ENCODE data around the gene NUMBL.

The NUMBL gene

DNA sequence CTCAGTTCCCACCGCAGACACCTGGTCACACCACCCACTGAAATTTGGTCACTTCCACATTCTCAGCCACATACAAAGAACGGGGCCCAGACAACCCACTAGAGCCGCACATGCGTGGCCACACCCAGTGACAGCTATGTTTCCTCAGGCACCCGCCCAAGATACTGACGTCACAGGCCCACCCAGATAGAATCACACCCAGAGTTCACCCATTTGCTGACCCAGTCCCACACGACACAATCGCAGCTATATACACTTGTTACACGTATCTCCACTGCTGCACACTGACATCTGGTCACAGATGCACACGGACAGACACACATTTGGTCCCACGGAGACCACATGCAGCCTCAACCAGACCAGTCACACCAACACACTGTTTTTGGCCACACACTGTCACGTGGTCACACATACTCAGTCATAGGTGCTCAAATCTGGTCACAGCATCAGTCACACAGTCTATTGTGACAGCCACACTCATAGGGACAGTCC, 2.9 kb downstream of the NUMBL start:
- ATAC-seq = peak; percentile 68

GRCh38 chr19:40686882-40687524, 3.4 kb downstream of the NUMBL start:
- Mint-ChIP-seq H3K27ac (no peak overlapping the region), H3K36me3 (peaks cover 34% of the 10 kb centered on the region), H3K4me1 (peaks cover 10% of the 10 kb centered on the region), H3K9me3 (no peaks in the 10 kb centered on the region), H3K27me3 (no peaks in the 10 kb centered on the region), H3K4me3 (no peak overlapping the region)
- no peak for ATAC-seq

More for the DNA sequence above, 2.9 kb downstream of the NUMBL start:
- H3K4me1 Mint-ChIP-seq = peaks cover 10% of the 10 kb centered on the region
- H3K27me3 Mint-ChIP-seq = no peaks in the 10 kb centered on the region
- no peak overlapping the region for H3K4me3 Mint-ChIP-seq
- no peaks in the 10 kb centered on the region for H3K9me3 Mint-ChIP-seq
- H3K36me3 Mint-ChIP-seq = peaks cover 31% of the 10 kb centered on the region
- no peak overlapping the region for H3K27ac Mint-ChIP-seq

- ATAC-seq = no peak
- no peaks in the 10 kb centered on the region for H3K27me3 Mint-ChIP-seq
- H3K4me1 Mint-ChIP-seq = no peaks in the 10 kb centered on the region
- no peaks in the 10 kb centered on the region for H3K9me3 Mint-ChIP-seq
- no peak overlapping the region for H3K27ac Mint-ChIP-seq
- peaks cover 42% of the 10 kb centered on the region for H3K36me3 Mint-ChIP-seq
- no peak overlapping the region for H3K4me3 Mint-ChIP-seq
These were observed 4.9 kb downstream of the NUMBL start for GRCh38 chr19:40685563-40685962.

GRCh38 chr19:40685016-40685526, 5.4 kb downstream of the NUMBL start:
- no peaks in the 10 kb centered on the region for H3K9me3 Mint-ChIP-seq
- ATAC-seq = no peak
- no peaks in the 10 kb centered on the region for H3K4me1 Mint-ChIP-seq
- H3K27me3 Mint-ChIP-seq = no peaks in the 10 kb centered on the region
- H3K27ac Mint-ChIP-seq = no peak overlapping the region
- no peak overlapping the region for H3K4me3 Mint-ChIP-seq
- H3K36me3 Mint-ChIP-seq = peaks cover 47% of the 10 kb centered on the region

DNA sequence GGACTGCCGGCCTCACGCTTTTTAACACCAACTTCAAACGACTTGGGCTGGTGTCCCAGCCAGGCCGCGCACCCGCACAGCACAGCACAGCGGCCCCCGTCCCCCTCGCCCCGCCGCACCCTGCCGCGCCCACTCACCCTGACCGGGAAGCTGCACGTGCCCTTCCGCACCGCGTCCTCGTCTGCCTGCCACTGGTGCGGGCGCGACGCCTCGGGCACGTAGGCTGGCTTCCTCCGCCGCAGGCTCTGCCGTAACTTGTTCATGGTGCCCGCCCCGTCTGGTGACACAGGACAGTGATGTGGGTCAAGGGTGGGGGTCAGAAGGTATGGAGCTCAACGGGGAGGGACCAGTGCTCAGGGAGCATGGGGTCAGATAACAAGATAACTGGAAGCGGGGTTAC, 6.2 kb downstream of the NUMBL start:
- H3K4me1 Mint-ChIP-seq = no peaks in the 10 kb centered on the region
- no peak for ATAC-seq
- no peaks in the 10 kb centered on the region for H3K27me3 Mint-ChIP-seq
- no peak overlapping the region for H3K27ac Mint-ChIP-seq
- no peaks in the 10 kb centered on the region for H3K9me3 Mint-ChIP-seq
- peaks cover 54% of the 10 kb centered on the region for H3K36me3 Mint-ChIP-seq
- no peak overlapping the region for H3K4me3 Mint-ChIP-seq

DNA sequence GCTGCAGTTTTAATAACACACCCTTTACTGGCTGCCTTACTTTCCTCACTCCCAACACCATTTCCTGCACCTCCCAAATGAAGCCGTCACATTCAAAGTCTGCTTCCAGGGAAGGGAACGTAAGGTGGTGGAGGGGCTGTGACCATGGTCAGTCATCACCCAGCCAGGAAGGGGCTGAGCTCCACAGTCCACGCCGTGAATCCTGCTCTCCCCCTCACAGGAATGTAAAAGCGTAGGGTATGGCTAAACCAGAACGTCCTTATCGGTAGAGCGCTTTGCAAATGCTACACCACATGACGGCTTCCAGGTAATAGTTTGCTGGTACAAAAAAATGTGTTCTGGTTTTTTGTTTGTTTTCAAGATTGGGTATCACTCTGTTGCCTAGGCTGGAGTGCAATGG, 7.0 kb downstream of the NUMBL start:
- H3K36me3 Mint-ChIP-seq = peaks cover 57% of the 10 kb centered on the region
- H3K4me1 Mint-ChIP-seq = no peaks in the 10 kb centered on the region
- ATAC-seq = no peak
- no peak overlapping the region for H3K27ac Mint-ChIP-seq
- H3K9me3 Mint-ChIP-seq = no peaks in the 10 kb centered on the region
- no peaks in the 10 kb centered on the region for H3K27me3 Mint-ChIP-seq
- no peak overlapping the region for H3K4me3 Mint-ChIP-seq

DNA sequence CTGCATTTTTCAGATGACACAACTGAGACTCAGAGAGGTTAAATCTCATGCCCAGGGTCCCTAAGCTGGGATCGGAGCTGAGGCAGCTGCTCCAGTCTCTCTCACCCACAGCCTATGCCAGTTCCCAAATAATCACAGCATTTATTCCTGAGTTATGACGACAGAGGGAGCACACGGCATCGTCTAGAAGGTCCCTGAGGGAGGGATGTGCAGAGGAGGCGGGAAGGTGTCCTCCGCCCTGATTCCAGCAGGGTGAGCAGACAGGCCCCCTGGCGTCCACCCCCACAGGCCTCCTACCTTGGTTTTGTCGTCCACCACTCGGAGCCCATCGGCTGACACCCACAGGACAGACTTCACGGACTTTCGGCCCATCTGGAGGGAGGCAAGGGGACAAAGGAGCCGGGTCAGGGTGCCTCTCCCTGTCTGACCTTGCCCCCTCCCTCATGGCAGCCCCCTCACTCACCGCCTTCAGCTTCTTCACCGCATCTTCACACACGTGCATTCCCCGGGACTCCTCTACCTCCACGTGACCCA, 8.0 kb downstream of the NUMBL start:
- Mint-ChIP-seq H3K36me3 (peaks cover 67% of the 10 kb centered on the region), H3K4me3 (no peak overlapping the region), H3K9me3 (no peaks in the 10 kb centered on the region), H3K4me1 (no peaks in the 10 kb centered on the region), H3K27ac (no peak overlapping the region), H3K27me3 (no peaks in the 10 kb centered on the region)
- ATAC-seq = no peak

DNA sequence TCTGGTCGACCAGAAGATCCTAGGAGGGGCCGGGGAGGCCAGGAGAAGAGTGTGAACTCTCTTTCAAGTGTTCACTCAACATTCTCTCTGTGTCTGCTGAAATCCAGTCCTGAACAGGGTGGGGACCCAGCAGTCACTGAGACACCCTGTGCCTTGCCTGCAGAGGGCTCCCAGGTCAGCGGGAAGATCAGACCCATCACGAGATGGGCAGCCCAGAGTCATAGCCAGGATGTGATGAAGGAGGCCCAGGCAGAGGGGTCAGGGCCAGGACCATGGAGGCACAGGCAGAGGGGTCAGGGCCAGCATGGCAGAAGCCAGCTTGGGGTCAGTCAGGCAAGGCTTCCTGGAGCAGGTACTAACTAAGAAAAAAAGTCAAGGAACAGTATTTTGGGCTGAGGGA, 9.4 kb downstream of the NUMBL start:
- no peaks in the 10 kb centered on the region for H3K27me3 Mint-ChIP-seq
- H3K9me3 Mint-ChIP-seq = no peaks in the 10 kb centered on the region
- H3K4me3 Mint-ChIP-seq = no peak overlapping the region
- no peak overlapping the region for H3K27ac Mint-ChIP-seq
- H3K4me1 Mint-ChIP-seq = no peaks in the 10 kb centered on the region
- no peak for ATAC-seq
- H3K36me3 Mint-ChIP-seq = peaks cover 67% of the 10 kb centered on the region

DNA sequence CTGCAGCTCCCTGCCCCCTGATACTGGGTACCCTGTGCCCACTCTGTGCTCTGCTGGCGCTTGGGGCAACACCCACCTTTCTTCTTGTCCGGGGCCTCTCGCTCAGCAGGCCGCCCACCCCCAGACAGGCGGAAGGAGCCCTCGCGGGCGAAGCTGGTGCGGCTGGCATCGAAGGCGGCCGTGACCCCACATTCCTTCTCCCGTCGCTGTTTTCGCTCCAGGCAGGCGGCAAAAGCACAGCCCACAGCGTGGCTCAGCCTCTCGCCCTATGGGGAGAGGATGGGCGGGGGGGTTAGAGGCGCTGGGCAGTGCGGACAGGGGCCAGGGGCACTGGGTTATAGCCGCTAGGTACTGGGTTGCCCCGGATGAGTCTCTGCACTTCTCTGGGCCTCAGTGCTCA, 13.3 kb downstream of the NUMBL start:
- no peak overlapping the region for H3K27ac Mint-ChIP-seq
- no peaks in the 10 kb centered on the region for H3K27me3 Mint-ChIP-seq
- no peaks in the 10 kb centered on the region for H3K4me1 Mint-ChIP-seq
- no peak overlapping the region for H3K4me3 Mint-ChIP-seq
- ATAC-seq = no peak
- H3K36me3 Mint-ChIP-seq = peaks cover 39% of the 10 kb centered on the region
- no peaks in the 10 kb centered on the region for H3K9me3 Mint-ChIP-seq

DNA sequence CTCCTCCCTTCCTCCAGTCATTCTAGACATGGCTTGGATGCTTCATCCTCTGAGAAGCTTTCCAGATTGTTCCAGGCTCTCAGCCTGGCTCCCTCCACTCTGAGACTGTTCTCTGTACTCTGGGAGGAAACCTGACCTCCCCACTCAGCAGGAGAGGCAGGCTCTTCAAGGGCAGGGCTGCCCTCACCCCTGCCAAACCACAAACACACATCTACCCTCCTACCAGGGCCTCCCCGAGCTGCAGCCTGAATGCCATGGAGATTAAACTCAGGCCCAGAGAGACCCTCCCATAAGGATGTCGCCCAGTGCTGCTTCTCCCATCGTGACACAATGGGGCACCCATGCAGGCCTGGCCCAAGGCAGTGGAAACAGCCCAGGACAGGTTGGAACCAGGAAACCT, 16.2 kb downstream of the NUMBL start:
- Mint-ChIP-seq H3K27me3 (no peaks in the 10 kb centered on the region), H3K4me1 (peaks cover 4% of the 10 kb centered on the region), H3K27ac (no peak overlapping the region), H3K9me3 (no peaks in the 10 kb centered on the region), H3K4me3 (no peak overlapping the region), H3K36me3 (peaks cover 38% of the 10 kb centered on the region)
- ATAC-seq = no peak

- H3K4me3 Mint-ChIP-seq = no peak overlapping the region
- no peak overlapping the region for H3K27ac Mint-ChIP-seq
- H3K9me3 Mint-ChIP-seq = no peaks in the 10 kb centered on the region
- H3K27me3 Mint-ChIP-seq = no peaks in the 10 kb centered on the region
- peaks cover 4% of the 10 kb centered on the region for H3K4me1 Mint-ChIP-seq
- no peak for ATAC-seq
- peaks cover 38% of the 10 kb centered on the region for H3K36me3 Mint-ChIP-seq
These were observed 17.1 kb downstream of the NUMBL start for GRCh38 chr19:40673397-40673796.

GRCh38 chr19:40672573-40673299, 17.7 kb downstream of the NUMBL start:
- Mint-ChIP-seq H3K4me3 (no peak overlapping the region), H3K9me3 (no peaks in the 10 kb centered on the region), H3K27me3 (no peaks in the 10 kb centered on the region), H3K4me1 (peaks cover 4% of the 10 kb centered on the region), H3K36me3 (peaks cover 32% of the 10 kb centered on the region), H3K27ac (no peak overlapping the region)
- ATAC-seq = no peak

GRCh38 chr19:40672038-40672437, 18.4 kb downstream of the NUMBL start:
- ATAC-seq = no peak
- H3K4me3 Mint-ChIP-seq = no peak overlapping the region
- peaks cover 4% of the 10 kb centered on the region for H3K4me1 Mint-ChIP-seq
- H3K36me3 Mint-ChIP-seq = peaks cover 31% of the 10 kb centered on the region
- H3K27me3 Mint-ChIP-seq = no peaks in the 10 kb centered on the region
- H3K9me3 Mint-ChIP-seq = no peaks in the 10 kb centered on the region
- no peak overlapping the region for H3K27ac Mint-ChIP-seq

DNA sequence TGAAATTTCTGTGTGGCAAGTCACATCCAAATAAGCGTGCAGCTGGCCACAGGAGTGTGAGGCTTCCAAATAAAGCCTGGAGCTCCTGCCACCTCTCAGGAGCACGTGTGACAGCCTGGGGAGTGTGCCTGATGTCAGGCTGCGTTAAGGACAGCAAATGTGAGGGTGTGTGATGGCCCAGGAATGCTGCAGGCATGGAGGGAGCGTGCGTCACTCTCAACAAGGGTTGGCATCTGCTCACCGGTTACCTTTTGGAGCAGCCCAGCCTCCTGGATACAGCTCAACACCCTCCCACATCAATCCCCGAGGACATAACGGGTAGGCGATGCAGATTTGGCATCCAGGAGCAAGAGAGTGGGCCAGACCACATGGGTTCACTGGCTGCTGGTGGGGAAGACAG, 19.0 kb downstream of the NUMBL start:
- Mint-ChIP-seq H3K27me3 (no peaks in the 10 kb centered on the region), H3K27ac (no peak overlapping the region), H3K4me1 (peaks cover 4% of the 10 kb centered on the region), H3K36me3 (peaks cover 34% of the 10 kb centered on the region), H3K4me3 (no peak overlapping the region), H3K9me3 (no peaks in the 10 kb centered on the region)
- no peak for ATAC-seq

GRCh38 chr19:40668991-40669614, 21.3 kb downstream of the NUMBL start:
- Mint-ChIP-seq H3K9me3 (no peaks in the 10 kb centered on the region), H3K4me1 (peaks cover 4% of the 10 kb centered on the region), H3K27me3 (no peaks in the 10 kb centered on the region), H3K27ac (no peak overlapping the region), H3K36me3 (peaks cover 34% of the 10 kb centered on the region), H3K4me3 (no peak overlapping the region)
- no peak for ATAC-seq
